Kidney epithelial cell (primary cell): ENCODE data around the gene CACNG4. TPM values are rescaled to one million over a fixed set of nuclear protein-coding genes. Genes with fewer than 3 reads are reported as not detected.

ENCODE experiments used
- DNase-seq: peaks from one replicate; pipeline ENCODE4 v3.0.0-alpha.2; 2010; ENCODE audit warnings: low read depth
- H3K27me3 ChIP-seq: 2 replicates; pipeline ENCODE4 v1.6.0; 2011; ENCODE audit warnings: low read length; ENCODE audit not compliant: control insufficient read depth, insufficient read depth
- H3K36me3 ChIP-seq: 2 replicates; pipeline ENCODE4 v1.5.1; 2011; ENCODE audit warnings: low read length; ENCODE audit not compliant: control insufficient read depth, insufficient read depth
- H3K4me3 ChIP-seq: 2 replicates; pipeline ENCODE4 v1.5.1; 2011; ENCODE audit warnings: low read depth, mild to moderate bottlenecking, control low read depth, low read length
- CTCF ChIP-seq: IDR thresholded peaks from 2 replicates; pipeline ENCODE4 v1.5.1; 2011; ENCODE audit warnings: mild to moderate bottlenecking, moderate library complexity, low read length, control low read depth, inconsistent platforms; ENCODE audit not compliant: insufficient read depth, poor library complexity, severe bottlenecking
- total RNA-seq: library from RNA; depleted of rRNA; stranded (reverse); fragments of >200 nt; gene quantifications from 2 replicates; pipeline ENCODE4 v1.2.3, GENCODE V29; 2015

Gene CACNG4
- total RNA-seq, 1 donor from 2014 or later = 0.84 TPM

- DNase-seq = no peak
- no peak overlapping the region for H3K4me3 ChIP-seq
- TF ChIP-seq CTCF = no peak
- no peaks in the 10 kb centered on the region for H3K36me3 ChIP-seq
- H3K27me3 ChIP-seq = peaks cover 40% of the 10 kb centered on the region
Observed at GRCh38 chr17:66976781-66977201, 12.3 kb downstream of the CACNG4 start.

- TF ChIP-seq CTCF = no peak
- H3K27me3 ChIP-seq = peaks cover 40% of the 10 kb centered on the region
- no peaks in the 10 kb centered on the region for H3K36me3 ChIP-seq
- no peak for DNase-seq
- H3K4me3 ChIP-seq = no peak overlapping the region
Observed at GRCh38 chr17:66978514-66979061, 14.1 kb downstream of the CACNG4 start.

- no peak for DNase-seq
- Histone ChIP-seq H3K27me3 (peaks cover 37% of the 10 kb centered on the region), H3K4me3 (no peak overlapping the region), H3K36me3 (no peaks in the 10 kb centered on the region)
- TF ChIP-seq CTCF = no peak
Observed at GRCh38 chr17:66980896-66981295, 16.4 kb downstream of the CACNG4 start.

- H3K4me3 ChIP-seq = no peak overlapping the region
Observed at GRCh38 chr17:66981983-66982508, 17.5 kb downstream of the CACNG4 start.

GRCh38 chr17:66983414-66984021 is 19.0 kb downstream of the CACNG4 start:
- Histone ChIP-seq H3K36me3 (no peaks in the 10 kb centered on the region), H3K4me3 (no peak overlapping the region), H3K27me3 (peaks cover 31% of the 10 kb centered on the region)
- TF ChIP-seq CTCF = no peak
- DNase-seq = no peak

More at GRCh38 chr17:66981983-66982508, 17.5 kb downstream of the CACNG4 start:
- peak; percentile 49 for DNase-seq
- TF ChIP-seq CTCF = no peak
- Histone ChIP-seq H3K36me3 (no peaks in the 10 kb centered on the region), H3K27me3 (peaks cover 35% of the 10 kb centered on the region)
